Esophagus squamous epithelium (tissue), 5 donors: ENCODE results near the gene RBBP7. TPM values are rescaled to one million over a fixed set of nuclear protein-coding genes. Genes with fewer than 3 reads are reported as not detected.

Source experiments
- DNase-seq: peaks from one replicate; lab custom pipeline; 2025; lab: John Stamatoyannopoulos, UW
- H3K27ac ChIP-seq, 4 donors: fragments of 200-600 bp; sonication (generic); one replicate each; pipeline ENCODE4 v1.5.1; 2016 to 2019; ENCODE audit warnings: mild to moderate bottlenecking in 1 of 4
- H3K27me3 ChIP-seq, 4 donors: fragments of 200-600 bp; sonication (generic); 1 replicate in 3 of 4; 2 replicates in 1 of 4; pipeline versions ENCODE4 v1.5.1 to v1.6.0; 2017 to 2021; ENCODE audit warnings: antibody characterized with exemption in 1 of 4
- H3K36me3 ChIP-seq, 3 donors: fragments of 200-600 bp; sonication (generic); one replicate each; pipeline ENCODE4 v1.5.1; 2016 to 2019
- H3K4me1 ChIP-seq, 3 donors: fragments of 200-600 bp; sonication (generic); one replicate each; pipeline ENCODE4 v1.5.1; 2017 to 2019
- H3K4me3 ChIP-seq, 4 donors: fragments of 200-600 bp; sonication (generic); 1 replicate in 3 of 4; 2 replicates in 1 of 4; pipeline ENCODE4 v1.5.1; 2016 to 2019; ENCODE audit warnings: mild to moderate bottlenecking in 2 of 4, moderate library complexity in 1 of 4
- H3K9me3 ChIP-seq, 3 donors: fragments of 200-600 bp; sonication (generic); one replicate each; pipeline ENCODE4 v1.5.1; 2016 to 2019
- POLR2A ChIP-seq, 4 donors: fragments of 450-650 bp; IDR thresholded peaks; one replicate each; pipeline ENCODE4 v1.6.1; 2017; ENCODE audit warnings: antibody characterized with exemption in 4 of 4, mild to moderate bottlenecking in 4 of 4, moderate library complexity in 3 of 4
- WGBS, 2 donors: methylation state at CpG; one replicate each; pipeline ENCODE4 v1.1.5; 2018; 5-methylcytosine and 5-hydroxymethylcytosine counted together
- intact Hi-C: fragments of 100-400 bp; cut with DNase I; formaldehyde crosslinking; loops from one replicate; pipeline ENCODE4 v1.15.0; 2022
- total RNA-seq, 4 donors: library from RNA; depleted of rRNA; stranded (reverse); fragments of >200 nt; gene quantifications; one replicate each; pipeline ENCODE4 v1.1.0, GENCODE V29; 2016
- TF ChIP-seq, protein P1 (sequence below), 6 experiments: fragments of 450-650 bp in 4 of 6; fragments of 200-600 bp in 2 of 6; sonication (generic) in 2 of 6; IDR thresholded peaks; one replicate each; pipeline ENCODE4 v1.5.1; 2016 to 2019; ENCODE audit warnings: antibody characterized with exemption in 6 of 6, mild to moderate bottlenecking in 4 of 6, moderate library complexity in 4 of 6
- donor health status: DM: yes; HTN: yes; CAD: no.

The RBBP7 gene
- total RNA-seq, 4 donors from 2014 or later: 41.1 to 91.9 (median 74.1) TPM

DNA sequence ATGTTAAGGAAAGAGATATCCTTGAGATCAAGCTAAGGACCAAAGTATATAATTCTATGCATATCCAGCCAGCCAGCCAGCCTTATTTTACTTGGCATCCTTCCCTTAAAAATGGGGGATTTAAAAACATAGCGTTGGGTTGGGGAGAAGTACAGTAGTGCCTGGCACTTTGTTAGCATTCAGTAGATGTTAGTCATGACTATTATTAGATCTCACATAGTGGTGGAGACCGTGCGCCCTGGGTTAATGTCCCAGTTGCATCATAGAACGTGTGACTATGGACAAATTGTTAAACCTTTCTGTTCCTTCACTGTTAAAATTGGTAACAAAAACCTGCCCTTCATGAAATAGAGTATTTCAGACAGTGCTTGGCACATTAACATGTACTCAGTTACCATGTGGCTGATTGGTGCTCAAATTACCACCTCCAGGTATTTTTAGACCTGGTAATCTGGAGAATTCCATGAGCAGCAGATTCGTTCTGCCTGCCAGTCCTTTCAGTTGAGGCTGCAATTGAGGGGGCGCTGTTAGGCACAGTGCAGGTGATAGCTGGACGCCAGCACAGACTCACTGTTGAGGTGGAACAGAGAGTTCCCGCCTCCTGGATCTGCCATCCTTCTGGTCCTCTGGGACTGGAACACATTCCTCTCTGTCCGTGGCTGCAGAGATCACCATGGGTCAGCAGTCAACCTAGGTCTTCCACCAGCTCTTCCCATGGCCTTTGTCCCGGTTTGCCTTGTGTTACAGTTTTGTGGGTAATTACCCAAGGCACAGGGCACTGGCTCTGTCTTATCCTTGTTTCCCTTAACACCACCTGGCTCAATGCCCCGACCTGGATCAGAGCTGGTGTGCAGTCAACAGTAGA is 31.7 kb downstream of the RBBP7 start:
- intact Hi-C loops: no loop called here
- TF ChIP-seq, protein P1, sequence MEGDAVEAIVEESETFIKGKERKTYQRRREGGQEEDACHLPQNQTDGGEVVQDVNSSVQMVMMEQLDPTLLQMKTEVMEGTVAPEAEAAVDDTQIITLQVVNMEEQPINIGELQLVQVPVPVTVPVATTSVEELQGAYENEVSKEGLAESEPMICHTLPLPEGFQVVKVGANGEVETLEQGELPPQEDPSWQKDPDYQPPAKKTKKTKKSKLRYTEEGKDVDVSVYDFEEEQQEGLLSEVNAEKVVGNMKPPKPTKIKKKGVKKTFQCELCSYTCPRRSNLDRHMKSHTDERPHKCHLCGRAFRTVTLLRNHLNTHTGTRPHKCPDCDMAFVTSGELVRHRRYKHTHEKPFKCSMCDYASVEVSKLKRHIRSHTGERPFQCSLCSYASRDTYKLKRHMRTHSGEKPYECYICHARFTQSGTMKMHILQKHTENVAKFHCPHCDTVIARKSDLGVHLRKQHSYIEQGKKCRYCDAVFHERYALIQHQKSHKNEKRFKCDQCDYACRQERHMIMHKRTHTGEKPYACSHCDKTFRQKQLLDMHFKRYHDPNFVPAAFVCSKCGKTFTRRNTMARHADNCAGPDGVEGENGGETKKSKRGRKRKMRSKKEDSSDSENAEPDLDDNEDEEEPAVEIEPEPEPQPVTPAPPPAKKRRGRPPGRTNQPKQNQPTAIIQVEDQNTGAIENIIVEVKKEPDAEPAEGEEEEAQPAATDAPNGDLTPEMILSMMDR (IDR thresholded peaks at IDR 0.05): no peak
- TF ChIP-seq POLR2A (IDR thresholded peaks at IDR 0.05): no peak
- no peak overlapping the region for H3K4me3 ChIP-seq
- no peak for DNase-seq
- H3K36me3 ChIP-seq: peaks cover 0 to 72% (median 0%) of the 10 kb centered on the region in 3 donors
- H3K27ac ChIP-seq: no peak overlapping the region
- no peaks in the 10 kb centered on the region for H3K27me3 ChIP-seq
- 42 to 76% methylated on average over 4 to 10 of the region's 11 CpGs for WGBS, 2 donors
- H3K4me1 ChIP-seq: peaks cover 0 to 22% (median 0%) of the 10 kb centered on the region in 3 donors
- no peaks in the 10 kb centered on the region for H3K9me3 ChIP-seq

DNA sequence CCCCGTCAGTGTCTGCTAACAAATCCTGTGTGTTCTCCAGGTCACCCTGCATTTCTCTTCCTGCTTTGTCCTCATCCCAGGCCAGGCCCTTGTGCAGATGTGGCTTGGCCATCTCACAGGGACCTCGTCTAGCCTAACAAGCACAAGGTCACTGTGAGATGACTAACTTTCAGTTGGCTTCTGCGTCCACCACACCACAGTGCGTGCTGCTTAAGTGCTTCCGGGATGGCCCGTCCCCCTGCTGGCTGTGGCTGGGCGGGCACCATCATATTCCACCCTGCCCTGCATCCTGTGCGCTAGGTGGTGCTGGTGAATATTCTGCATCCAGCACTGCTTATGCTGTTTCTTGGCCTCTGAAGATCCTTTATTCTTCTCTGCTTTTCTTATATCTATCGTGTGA is 33.8 kb downstream of the RBBP7 start:
- no peak for DNase-seq
- H3K4me3 ChIP-seq: no peak overlapping the region
- H3K36me3 ChIP-seq: peaks cover 0 to 70% (median 0%) of the 10 kb centered on the region in 3 donors
- H3K27me3 ChIP-seq: no peaks in the 10 kb centered on the region
- H3K27ac ChIP-seq: no peak overlapping the region
- no peaks in the 10 kb centered on the region for H3K9me3 ChIP-seq
- TF ChIP-seq, protein P1 (IDR thresholded peaks at IDR 0.05): peak in 4 of 6 experiments; percentile 10 to 35 (median 22)
- no peak for TF ChIP-seq POLR2A (IDR thresholded peaks at IDR 0.05)
- H3K4me1 ChIP-seq: peaks cover 0 to 22% (median 0%) of the 10 kb centered on the region in 3 donors
- 65 to 92% methylated on average over 6 to 9 of the region's 9 CpGs for WGBS, 2 donors
- intact Hi-C loops: no loop called here

DNA sequence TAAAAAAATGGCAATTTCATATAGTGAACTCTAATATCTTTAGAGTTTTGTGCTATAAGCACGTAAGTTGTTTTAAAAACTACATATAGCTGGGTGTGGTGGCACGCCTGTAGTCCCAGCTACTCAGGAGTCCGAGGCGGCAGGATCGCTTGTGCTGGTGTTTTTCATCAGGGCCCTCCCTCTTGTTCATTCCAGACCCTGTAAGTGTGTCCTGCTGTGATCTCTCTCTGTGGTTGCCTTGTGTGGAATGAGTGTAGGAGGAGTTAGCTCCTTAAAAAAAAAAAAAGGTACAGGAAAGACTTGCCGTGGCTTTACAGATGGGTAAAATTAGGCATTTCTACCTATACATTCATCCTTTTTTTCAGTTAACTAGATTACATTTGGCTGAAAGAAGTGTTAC is 35.4 kb downstream of the RBBP7 start:
- Histone ChIP-seq H3K27ac (no peak overlapping the region), H3K27me3 (no peaks in the 10 kb centered on the region), H3K4me1 (peaks cover 0 to 15% (median 0%) of the 10 kb centered on the region in 3 donors), H3K9me3 (no peaks in the 10 kb centered on the region), H3K36me3 (peaks cover 0 to 65% (median 0%) of the 10 kb centered on the region in 3 donors), H3K4me3 (no peak overlapping the region)
- intact Hi-C loops: no loop called here
- TF ChIP-seq, protein P1 (IDR thresholded peaks at IDR 0.05): no peak
- no peak for TF ChIP-seq POLR2A (IDR thresholded peaks at IDR 0.05)
- no peak for DNase-seq
- 86 to 90% methylated on average over 2 to 6 of the region's 6 CpGs for WGBS, 2 donors

- intact Hi-C loops: no loop called here
- Histone ChIP-seq H3K4me3 (no peak overlapping the region), H3K27ac (no peak overlapping the region), H3K36me3 (peaks cover 0 to 59% (median 0%) of the 10 kb centered on the region in 3 donors), H3K27me3 (no peaks in the 10 kb centered on the region), H3K4me1 (peaks cover 0 to 16% (median 0%) of the 10 kb centered on the region in 3 donors), H3K9me3 (no peaks in the 10 kb centered on the region)
- no peak for TF ChIP-seq POLR2A (IDR thresholded peaks at IDR 0.05)
- TF ChIP-seq, protein P1 (IDR thresholded peaks at IDR 0.05): no peak
- WGBS, 2 donors: 81 to 91% methylated on average over 4 to 5 of the region's 5 CpGs
- no peak for DNase-seq
Measured at GRCh38 chrX:16832301-16832700, 37.9 kb downstream of the RBBP7 start.
